ENCODE measurements around the gene HTRA1.
A peak's percentile ranks its signal among the peaks of the same experiment; 100 is the strongest.

HTRA1 gene

DNA sequence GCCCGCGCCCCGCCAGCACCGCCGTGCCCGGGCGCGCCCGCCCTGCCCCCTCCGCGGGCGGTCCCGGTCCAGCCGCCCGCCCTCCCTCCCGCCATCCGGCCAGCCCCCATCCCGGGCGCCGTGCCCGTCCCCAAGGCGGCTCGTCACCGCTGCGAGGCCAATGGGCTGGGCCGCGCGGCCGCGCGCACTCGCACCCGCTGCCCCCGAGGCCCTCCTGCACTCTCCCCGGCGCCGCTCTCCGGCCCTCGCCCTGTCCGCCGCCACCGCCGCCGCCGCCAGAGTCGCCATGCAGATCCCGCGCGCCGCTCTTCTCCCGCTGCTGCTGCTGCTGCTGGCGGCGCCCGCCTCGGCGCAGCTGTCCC is at the start of gene HTRA1:
Gene HTRA1 (plus strand): TSS at position 187 of the 362 bp plus-strand sequence. CDS start 100 bp downstream, at position 287.
- H3K4me3 Mint-ChIP-seq = peak within 1 kb of the TSS; percentile 92 to 96 (median 93)
- TF ChIP-seq, protein P1, sequence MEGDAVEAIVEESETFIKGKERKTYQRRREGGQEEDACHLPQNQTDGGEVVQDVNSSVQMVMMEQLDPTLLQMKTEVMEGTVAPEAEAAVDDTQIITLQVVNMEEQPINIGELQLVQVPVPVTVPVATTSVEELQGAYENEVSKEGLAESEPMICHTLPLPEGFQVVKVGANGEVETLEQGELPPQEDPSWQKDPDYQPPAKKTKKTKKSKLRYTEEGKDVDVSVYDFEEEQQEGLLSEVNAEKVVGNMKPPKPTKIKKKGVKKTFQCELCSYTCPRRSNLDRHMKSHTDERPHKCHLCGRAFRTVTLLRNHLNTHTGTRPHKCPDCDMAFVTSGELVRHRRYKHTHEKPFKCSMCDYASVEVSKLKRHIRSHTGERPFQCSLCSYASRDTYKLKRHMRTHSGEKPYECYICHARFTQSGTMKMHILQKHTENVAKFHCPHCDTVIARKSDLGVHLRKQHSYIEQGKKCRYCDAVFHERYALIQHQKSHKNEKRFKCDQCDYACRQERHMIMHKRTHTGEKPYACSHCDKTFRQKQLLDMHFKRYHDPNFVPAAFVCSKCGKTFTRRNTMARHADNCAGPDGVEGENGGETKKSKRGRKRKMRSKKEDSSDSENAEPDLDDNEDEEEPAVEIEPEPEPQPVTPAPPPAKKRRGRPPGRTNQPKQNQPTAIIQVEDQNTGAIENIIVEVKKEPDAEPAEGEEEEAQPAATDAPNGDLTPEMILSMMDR (IDR thresholded peaks at IDR 0.05; ENCODE audit: unreplicated experiment in 3 of 3) = no peak

DNA sequence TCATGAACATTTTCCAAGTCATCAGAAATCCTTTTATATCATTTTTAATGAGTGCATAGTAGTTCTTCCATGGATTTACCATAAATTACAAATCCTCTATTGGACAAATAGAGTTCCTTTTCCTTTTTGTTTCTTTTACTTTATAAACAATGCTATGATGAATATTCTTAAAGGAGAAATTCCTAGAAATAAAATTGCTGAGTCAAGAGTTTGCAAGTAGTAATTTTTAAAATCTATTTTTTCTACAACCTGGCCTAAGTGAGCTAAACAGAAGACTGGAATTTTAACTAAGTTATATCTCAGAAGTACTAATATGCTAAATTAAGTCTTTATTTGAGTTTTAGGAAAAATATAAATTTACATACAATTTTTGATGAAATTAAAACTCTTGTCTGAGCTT is 48.0 kb upstream of the HTRA1 start:
- no peak overlapping the region for H3K27ac Mint-ChIP-seq
- H3K27me3 Mint-ChIP-seq (ENCODE audit: low read depth) = no peaks in the 10 kb centered on the region
- peaks cover 53% of the 10 kb centered on the region for H3K36me3 Mint-ChIP-seq (ENCODE audit: low read depth)
- H3K9me3 Mint-ChIP-seq = no peaks in the 10 kb centered on the region
- TF ChIP-seq, protein P1 (IDR thresholded peaks at IDR 0.05; ENCODE audit: unreplicated experiment in 3 of 3) = no peak
- no peak overlapping the region for H3K4me3 Mint-ChIP-seq
- H3K4me1 Mint-ChIP-seq = peaks cover 3% of the 10 kb centered on the region

More for the DNA sequence above, at the start of gene HTRA1:
- peak within 1 kb of the TSS; percentile 59 to 92 (median 88) for H3K27ac Mint-ChIP-seq
- peaks cover 78% of the 10 kb centered on the region for H3K27me3 Mint-ChIP-seq (ENCODE audit: low read depth)
- peaks cover 35% of the 10 kb centered on the region for H3K4me1 Mint-ChIP-seq
- no peaks in the 10 kb centered on the region for H3K36me3 Mint-ChIP-seq (ENCODE audit: low read depth)
- H3K9me3 Mint-ChIP-seq = no peaks in the 10 kb centered on the region

DNA sequence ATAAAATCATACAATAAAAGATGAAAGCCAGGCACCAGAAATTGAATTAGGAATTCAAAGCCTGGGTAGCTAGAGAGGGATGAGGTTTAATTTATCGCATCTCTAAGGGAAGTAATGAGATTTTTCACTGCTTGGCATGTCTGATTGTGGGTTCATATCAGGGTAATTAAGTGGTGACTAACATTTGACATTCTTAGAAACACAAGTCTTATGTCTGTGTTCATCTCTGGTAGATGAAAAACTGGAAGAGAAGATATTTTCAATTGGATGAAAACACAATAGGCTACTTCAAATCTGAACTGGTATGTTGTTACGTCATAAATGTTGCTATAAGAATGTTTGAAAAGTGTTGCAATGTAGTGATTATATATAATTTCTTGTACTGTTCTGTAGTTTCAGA is 43.7 kb upstream of the HTRA1 start:
- H3K9me3 Mint-ChIP-seq = no peaks in the 10 kb centered on the region

DNA sequence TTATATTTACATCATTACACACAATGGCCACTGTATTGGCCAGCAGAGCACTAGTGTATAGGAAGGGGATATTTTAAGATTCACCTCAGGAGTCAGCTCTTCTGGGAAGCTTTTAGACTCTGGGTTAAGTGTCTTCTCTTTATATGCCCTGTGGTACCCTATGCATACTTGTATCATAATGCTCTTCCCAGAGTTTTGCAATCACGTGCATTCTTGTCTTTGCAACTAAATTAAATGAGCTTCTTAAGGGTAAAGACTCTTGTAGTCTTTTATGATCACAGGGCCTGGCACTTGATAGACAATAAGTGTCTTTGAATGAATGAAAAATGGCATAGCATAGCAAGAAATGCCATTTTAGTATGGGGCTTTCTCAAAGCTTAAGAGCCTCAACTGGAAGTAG is 42.3 kb upstream of the HTRA1 start:
- Mint-ChIP-seq H3K27me3 (ENCODE audit: low read depth) (no peaks in the 10 kb centered on the region), H3K27ac (no peak overlapping the region), H3K4me1 (peaks cover 19% of the 10 kb centered on the region), H3K36me3 (ENCODE audit: low read depth) (peaks cover 45% of the 10 kb centered on the region), H3K4me3 (no peak overlapping the region), H3K9me3 (no peaks in the 10 kb centered on the region)
- TF ChIP-seq, protein P1 (IDR thresholded peaks at IDR 0.05; ENCODE audit: unreplicated experiment in 3 of 3) = no peak

More for the DNA sequence above, 43.7 kb upstream of the HTRA1 start:
- H3K36me3 Mint-ChIP-seq (ENCODE audit: low read depth) = peaks cover 42% of the 10 kb centered on the region
- H3K4me1 Mint-ChIP-seq = peaks cover 19% of the 10 kb centered on the region
- H3K27ac Mint-ChIP-seq = no peak overlapping the region
- no peak overlapping the region for H3K4me3 Mint-ChIP-seq
- H3K27me3 Mint-ChIP-seq (ENCODE audit: low read depth) = no peaks in the 10 kb centered on the region
- TF ChIP-seq, protein P1 (IDR thresholded peaks at IDR 0.05; ENCODE audit: unreplicated experiment in 3 of 3) = no peak

DNA sequence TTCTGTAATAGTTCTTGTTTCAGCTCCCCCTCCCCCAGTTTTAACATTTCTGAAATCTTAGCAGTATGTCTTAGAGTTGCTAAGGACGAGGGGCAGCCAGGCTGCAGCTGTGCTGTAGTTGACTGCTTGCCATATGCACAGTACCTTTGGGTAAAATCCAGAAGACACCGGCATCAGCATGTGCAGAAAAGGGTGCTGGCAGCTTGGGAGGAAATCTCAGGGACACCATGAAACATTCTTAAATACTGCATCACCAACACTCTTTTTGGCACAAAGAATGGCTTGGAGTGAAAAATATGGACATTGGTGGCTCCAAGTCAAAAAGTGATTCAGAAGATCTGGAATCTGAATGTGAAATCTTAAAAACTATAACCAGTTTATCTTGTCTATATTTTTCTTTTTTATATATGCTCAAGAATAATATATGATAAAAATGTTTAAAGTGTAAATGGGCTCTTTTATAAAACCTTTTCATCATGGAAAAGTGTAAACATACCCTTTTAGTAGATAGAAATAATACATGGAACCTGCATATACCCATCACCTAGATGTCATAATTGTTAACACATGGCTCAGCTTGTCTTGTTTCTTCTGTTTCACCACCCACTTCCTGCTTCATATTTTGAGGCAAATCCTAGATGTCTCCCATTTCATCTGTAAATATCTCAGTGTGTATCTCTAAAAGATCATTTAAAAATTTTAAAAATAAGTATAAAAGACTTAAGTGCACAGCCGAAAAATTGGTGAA is 41.3 kb upstream of the HTRA1 start:
- Mint-ChIP-seq H3K27ac (peak overlapping the region in 1 of 3 experiments; percentile 18), H3K9me3 (no peaks in the 10 kb centered on the region), H3K27me3 (ENCODE audit: low read depth) (no peaks in the 10 kb centered on the region), H3K4me3 (no peak overlapping the region), H3K36me3 (ENCODE audit: low read depth) (peaks cover 42% of the 10 kb centered on the region), H3K4me1 (peaks cover 19% of the 10 kb centered on the region)
- TF ChIP-seq, protein P1 (IDR thresholded peaks at IDR 0.05; ENCODE audit: unreplicated experiment in 3 of 3) = no peak

DNA sequence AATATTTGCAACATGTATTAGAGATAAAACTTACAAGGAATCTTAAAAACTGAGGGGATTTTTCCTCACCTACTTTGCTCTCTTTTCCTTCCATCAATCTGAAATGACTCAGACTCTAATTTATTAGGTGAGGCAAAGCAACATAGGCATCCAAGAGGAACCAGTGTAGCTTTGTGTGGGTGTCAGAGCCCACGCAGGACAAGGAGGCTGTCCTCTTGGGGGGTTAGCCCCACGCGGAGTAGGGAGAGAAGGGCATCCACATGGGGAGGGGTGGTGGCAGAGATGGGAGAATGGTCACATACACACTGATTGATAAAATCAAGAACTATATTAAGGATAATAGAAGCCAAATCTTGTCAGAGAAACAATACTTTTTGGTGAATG is 40.7 kb upstream of the HTRA1 start:
- peaks cover 40% of the 10 kb centered on the region for H3K36me3 Mint-ChIP-seq (ENCODE audit: low read depth)
- peaks cover 19% of the 10 kb centered on the region for H3K4me1 Mint-ChIP-seq
- no peaks in the 10 kb centered on the region for H3K9me3 Mint-ChIP-seq
- no peak overlapping the region for H3K27ac Mint-ChIP-seq
- H3K4me3 Mint-ChIP-seq = no peak overlapping the region
- H3K27me3 Mint-ChIP-seq (ENCODE audit: low read depth) = no peaks in the 10 kb centered on the region
- TF ChIP-seq, protein P1 (IDR thresholded peaks at IDR 0.05; ENCODE audit: unreplicated experiment in 3 of 3) = no peak

Measured in nephron (organoid).